ENCODE results near the gene NELL2.
"Not testable (repeated sequence)": the region's sequence is repeated elsewhere in the genome, so short reads cannot be mapped to it uniquely, and the experiment has no call there.

Gene NELL2

GRCh38 chr12:44775901-44776300, 100.2 kb downstream of the NELL2 start:
- DNase-seq: no peak

- peak; percentile 3 for DNase-seq
These were observed 101.2 kb downstream of the NELL2 start for GRCh38 chr12:44774815-44775411.

DNA sequence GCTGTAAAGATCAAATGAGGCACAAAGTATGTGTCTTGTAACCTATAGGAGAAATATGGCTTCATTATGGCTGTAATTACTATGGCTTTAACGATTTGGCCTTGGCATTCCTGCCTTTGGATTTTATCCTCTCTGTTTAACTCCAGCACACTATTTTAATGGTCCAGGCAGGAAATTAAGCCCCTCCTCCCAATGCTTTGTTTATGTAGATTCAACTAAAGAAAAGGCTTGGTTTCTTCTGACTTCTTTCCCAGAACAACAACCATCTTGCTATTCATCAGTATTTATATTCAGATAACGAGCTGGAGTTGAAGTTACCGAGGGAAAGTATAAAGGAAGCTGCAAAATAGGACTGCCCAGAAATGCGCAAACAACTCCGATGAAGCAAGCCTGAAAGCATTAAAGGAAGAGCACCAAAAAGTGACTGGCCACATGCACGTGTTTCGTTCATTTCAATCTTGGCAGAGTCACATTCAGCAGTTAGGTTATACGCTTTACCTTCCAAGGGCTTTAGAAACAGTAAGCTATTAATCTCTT, 104.6 kb downstream of the NELL2 start:
- DNase-seq: no peak

DNA sequence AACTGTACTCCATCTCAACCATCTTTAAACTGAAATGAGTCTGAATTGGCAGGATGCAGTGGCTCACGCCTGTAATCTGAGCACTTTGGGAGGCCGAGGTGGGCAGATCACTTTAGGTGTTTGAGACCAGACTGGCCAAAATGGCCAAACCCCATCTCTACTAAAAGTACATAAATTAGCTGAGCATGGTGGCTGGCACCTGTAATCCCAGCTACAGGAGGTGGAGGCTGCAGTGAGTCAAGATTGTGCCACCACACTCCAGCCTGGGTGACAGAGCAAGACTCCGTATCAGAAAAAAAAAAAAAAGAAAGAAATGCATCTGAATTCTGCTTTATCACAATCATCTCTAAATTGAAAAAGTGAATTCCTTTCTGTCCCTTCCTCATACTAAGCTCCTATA, 110.3 kb downstream of the NELL2 start:
- no peak for DNase-seq

GRCh38 chr12:44763021-44763420, 113.1 kb downstream of the NELL2 start:
- DNase-seq: no peak

DNA sequence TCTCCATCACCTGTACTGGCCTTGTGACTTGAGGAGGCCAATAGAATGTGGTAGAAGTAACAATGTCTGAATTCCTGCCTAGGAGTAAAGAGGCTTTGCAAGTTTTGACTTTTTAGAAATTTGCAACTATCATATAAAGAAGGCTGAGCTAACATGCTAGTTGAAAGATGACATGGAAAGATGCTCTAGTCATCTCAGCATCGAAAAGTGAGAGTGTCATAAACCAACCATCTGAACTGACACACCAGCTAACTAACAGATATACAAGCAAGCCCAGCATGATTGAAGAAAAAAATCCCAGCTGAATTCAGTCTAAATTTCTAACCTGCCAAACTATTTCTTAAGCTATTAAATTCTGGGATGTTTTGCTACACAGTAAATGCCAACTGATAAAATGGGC, 116.8 kb downstream of the NELL2 start:
- DNase-seq: no peak

- no peak for DNase-seq
These were observed 125.6 kb downstream of the NELL2 start for GRCh38 chr12:44750468-44750867.

- no peak for DNase-seq
These were observed 126.5 kb downstream of the NELL2 start for GRCh38 chr12:44749566-44749965.

DNA sequence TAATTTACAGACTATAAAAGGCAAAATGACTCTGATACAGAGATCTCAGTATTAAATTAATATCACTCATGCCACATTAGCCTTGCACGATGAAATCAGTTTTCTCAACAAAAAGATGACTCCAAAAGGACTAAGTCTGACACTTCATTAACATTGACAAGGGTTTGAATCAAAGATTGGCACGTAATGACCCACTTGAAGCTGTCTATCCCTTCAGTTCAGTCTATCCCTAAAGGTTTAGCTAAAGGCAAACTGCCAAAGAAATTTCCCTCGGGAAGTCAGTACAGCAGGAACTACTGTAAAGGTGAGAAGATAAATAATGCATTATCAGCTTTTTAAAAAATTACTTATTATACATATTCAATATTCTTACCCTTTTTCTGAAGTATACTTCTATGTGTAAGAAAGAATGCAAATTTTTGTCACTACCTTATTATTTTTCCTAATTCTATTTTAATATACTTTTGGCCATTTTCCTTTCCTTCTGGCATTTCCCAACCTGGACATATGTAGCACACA, 127.1 kb downstream of the NELL2 start:
- no peak for DNase-seq

- not testable (repeated sequence) for DNase-seq
These were observed 134.7 kb downstream of the NELL2 start for GRCh38 chr12:44741292-44741980.

DNA sequence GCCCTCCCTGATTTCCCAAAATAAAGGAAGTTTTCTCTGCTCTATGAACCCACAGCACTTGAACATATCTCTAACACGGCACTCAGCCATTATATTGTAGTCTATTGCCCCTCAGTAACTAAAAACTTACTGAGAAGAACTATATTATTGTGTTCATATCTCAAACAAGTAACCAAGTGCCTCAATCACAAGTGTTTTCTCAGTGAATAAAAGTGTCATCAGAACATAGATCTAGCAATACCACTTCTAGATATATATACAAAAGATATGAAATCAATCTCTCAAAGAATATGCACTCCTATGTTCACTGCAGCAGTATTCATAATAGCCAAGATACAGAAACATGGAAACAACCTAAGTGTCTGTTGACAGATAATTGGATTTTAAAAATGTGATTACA, 138.1 kb downstream of the NELL2 start:
- DNase-seq: no peak

- DNase-seq: no peak
These were observed 147.5 kb downstream of the NELL2 start for GRCh38 chr12:44728566-44728965.

GRCh38 chr12:44720265-44720664, 155.8 kb downstream of the NELL2 start:
- DNase-seq: no peak

- DNase-seq: no peak
These were observed 158.5 kb downstream of the NELL2 start for GRCh38 chr12:44717612-44718011.

DNA sequence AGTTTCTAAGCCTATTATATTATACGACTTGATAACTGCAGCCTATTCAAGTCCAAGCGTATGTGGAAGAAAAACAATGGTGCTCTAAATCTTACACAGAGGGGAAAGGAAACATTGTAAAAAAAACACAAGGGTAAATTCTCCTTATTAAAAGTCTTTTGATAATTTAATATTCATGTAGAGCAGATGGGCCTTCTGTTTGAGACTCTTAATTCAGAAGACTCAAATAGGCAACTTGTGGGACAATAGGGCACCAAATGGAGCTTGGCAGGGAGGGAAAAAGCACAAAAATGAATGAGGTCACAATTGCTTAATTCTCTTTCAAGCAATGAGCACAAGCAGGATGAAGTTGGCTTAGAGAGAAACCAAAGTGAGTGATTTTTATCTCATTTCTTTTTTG, 159.4 kb downstream of the NELL2 start:
- no peak for DNase-seq

- DNase-seq: no peak
These were observed 164.4 kb downstream of the NELL2 start for GRCh38 chr12:44711736-44712135.

GRCh38 chr12:44709166-44709565, 166.9 kb downstream of the NELL2 start:
- DNase-seq: no peak

- no peak for DNase-seq
These were observed 167.9 kb downstream of the NELL2 start for GRCh38 chr12:44708218-44708617.

DNA sequence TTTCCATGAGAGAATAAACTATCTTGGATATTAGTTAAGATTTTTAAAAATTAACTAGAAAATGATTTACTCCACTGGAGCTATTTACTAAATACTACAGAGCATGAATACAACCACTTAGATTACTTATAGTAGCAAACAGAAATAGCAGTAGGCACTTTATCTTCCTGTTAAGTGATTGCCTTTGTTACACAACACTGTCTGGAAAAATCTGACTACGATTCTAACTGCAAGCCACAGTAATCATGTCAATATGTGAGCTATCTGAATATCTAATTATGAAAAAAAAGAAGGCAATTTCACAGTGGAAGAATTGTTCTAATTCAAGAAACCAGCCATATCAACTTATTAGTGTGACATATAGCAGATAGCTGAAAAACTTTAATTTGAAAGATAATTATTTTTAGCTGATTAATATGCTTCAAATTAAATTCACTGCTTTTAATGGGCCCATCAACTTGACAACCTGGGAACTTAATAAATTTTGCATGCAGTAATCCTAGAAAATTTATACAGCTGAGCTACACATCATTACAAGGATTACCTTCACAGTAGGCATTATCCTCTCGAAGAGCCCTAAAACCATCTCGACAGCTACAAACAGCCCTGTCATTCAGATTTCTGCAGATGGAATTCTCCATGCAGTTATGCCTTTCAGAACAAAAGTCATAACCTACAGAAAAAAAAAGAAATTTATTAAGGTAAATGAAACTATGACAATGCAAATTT, 172.8 kb downstream of the NELL2 start:
- DNase-seq: no peak

GRCh38 chr12:44697511-44697910, 178.6 kb downstream of the NELL2 start:
- no peak for DNase-seq

- DNase-seq: no peak
These were observed 179.6 kb downstream of the NELL2 start for GRCh38 chr12:44696542-44696941.

DNA sequence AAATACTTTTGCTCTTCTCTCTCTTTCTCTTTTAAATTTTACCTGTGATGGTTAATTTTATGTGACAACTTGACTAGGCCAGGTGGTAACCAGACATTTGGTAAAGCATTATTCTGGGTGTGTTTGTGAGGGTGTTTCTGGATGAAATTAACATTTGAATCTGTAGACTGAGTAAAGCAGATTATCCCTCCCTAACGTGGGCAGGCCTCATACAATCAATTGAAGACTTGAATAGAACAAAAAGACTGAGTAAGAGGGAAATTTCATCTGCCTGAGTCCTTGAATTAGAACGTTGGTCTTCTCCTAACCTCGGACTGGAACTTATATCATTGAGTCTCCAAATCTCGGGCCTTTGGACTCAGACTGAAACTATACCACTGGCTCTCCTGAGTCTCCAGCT, 182.1 kb downstream of the NELL2 start:
- no peak for DNase-seq

DNA sequence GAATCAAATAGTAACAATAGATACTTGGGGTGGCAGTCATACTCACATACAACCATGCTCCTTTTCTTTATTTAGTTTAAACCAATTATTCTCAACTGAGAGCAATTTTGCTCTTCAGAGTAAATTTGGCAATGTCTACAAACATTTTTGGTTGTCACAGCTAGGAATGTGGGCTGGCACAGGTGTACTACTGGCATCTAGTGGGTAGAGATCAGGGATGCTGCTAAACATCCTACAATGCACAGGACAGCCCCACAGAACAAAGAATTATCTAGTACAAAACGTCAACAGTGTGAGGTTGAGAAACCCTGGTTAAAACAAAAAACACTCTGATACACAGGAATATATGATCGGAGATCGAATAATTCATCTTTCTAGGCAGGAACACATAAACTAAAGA, 186.5 kb downstream of the NELL2 start:
- no peak for DNase-seq

All from COR-L47 (cell line).